HEK293 (cell line): ENCODE results near the gene AGAP1.

Experiments
- CTCF ChIP-seq: fragments of 450-650 bp; formaldehyde crosslinking; IDR thresholded peaks from 2 replicates; pipeline ENCODE4 v1.5.1; 2016; ENCODE audit warnings: missing biosample characterization, missing genetic modification characterization
- ELK4 ChIP-seq: IDR thresholded peaks from 2 replicates; pipeline ENCODE4 v1.6.1; 2011; ENCODE audit warnings: mild to moderate bottlenecking, low read depth, low read length, borderline replicate concordance
- FEZF1 ChIP-seq: fragments of 450-650 bp; formaldehyde crosslinking; IDR thresholded peaks from 2 replicates; pipeline ENCODE4 v1.5.1; 2016; ENCODE audit warnings: missing biosample characterization, missing genetic modification characterization
- PRDM10 ChIP-seq: fragments of 450-650 bp; formaldehyde crosslinking; IDR thresholded peaks from 2 replicates; pipeline ENCODE4 v1.5.1; 2016; ENCODE audit warnings: missing biosample characterization, missing genetic modification characterization
- ZBTB7A ChIP-seq: fragments of 450-650 bp; formaldehyde crosslinking; IDR thresholded peaks from 2 replicates; pipeline ENCODE4 v1.5.1; 2016; ENCODE audit warnings: low read depth, missing biosample characterization, missing genetic modification characterization
- ZNF292 ChIP-seq: fragments of 450-650 bp; formaldehyde crosslinking; IDR thresholded peaks from 2 replicates; pipeline ENCODE4 v1.5.1; 2016; ENCODE audit warnings: low read depth, missing biosample characterization, missing genetic modification characterization, borderline replicate concordance
- ZNF423 ChIP-seq: fragments of 450-650 bp; formaldehyde crosslinking; IDR thresholded peaks from 2 replicates; pipeline ENCODE4 v1.5.1; 2016; ENCODE audit warnings: missing biosample characterization, missing genetic modification characterization
- ZNF580 ChIP-seq: fragments of 450-650 bp; formaldehyde crosslinking; IDR thresholded peaks from 2 replicates; pipeline ENCODE4 v1.5.1; 2016; ENCODE audit warnings: missing biosample characterization, missing genetic modification characterization
- ZNF776 ChIP-seq: fragments of 450-650 bp; formaldehyde crosslinking; IDR thresholded peaks from 2 replicates; pipeline ENCODE4 v1.5.0; 2017; ENCODE audit warnings: missing biosample characterization, missing genetic modification characterization, borderline replicate concordance

- no peak for TF ChIP-seq ZNF776 (tag by site-specific recombination)
- TF ChIP-seq CTCF (tag by site-specific recombination): no peak
- no peak for TF ChIP-seq PRDM10
- TF ChIP-seq FEZF1 (tag by site-specific recombination): no peak
- TF ChIP-seq ZBTB7A: no peak
- TF ChIP-seq ELK4: no peak
- TF ChIP-seq ZNF580 (tag by site-specific recombination): no peak
- no peak for TF ChIP-seq ZNF292 (tag by site-specific recombination)
- TF ChIP-seq ZNF423: no peak
Observed at GRCh38 chr2:235609321-235609720, 115.5 kb downstream of the AGAP1 start.
